Lung microvascular endothelial cell (primary cell): ENCODE measurements around the gene PLSCR5. TPM values are rescaled to one million over a fixed set of nuclear protein-coding genes. Genes with fewer than 3 reads are reported as not detected.

Experiments used
- DNase-seq, 2 donors: peaks; one replicate each; pipeline versions ENCODE4 v3.0.0 to v3.0.0-alpha.2; 2010; ENCODE audit warnings: low read depth in 2 of 2
- total RNA-seq: library from RNA; depleted of rRNA; stranded (reverse); fragments of >200 nt; gene quantifications from 2 replicates; pipeline ENCODE4 v1.2.1, GENCODE V29; 2014

Gene PLSCR5
- total RNA-seq, 1 donor from 2014 or later = not detected

GRCh38 chr3:146589899-146590508 is 15.1 kb downstream of the PLSCR5 start:
- peak; percentile 52 to 59 for DNase-seq

GRCh38 chr3:146585156-146585555 is 20.0 kb downstream of the PLSCR5 start:
- DNase-seq = no peak

- no peak for DNase-seq
These were observed 23.1 kb downstream of the PLSCR5 start for GRCh38 chr3:146581951-146582467.

- DNase-seq = peak in 1 of 2 donors; percentile 4
These were observed 24.0 kb downstream of the PLSCR5 start for GRCh38 chr3:146581080-146581601.

GRCh38 chr3:146577662-146578061 is 27.5 kb downstream of the PLSCR5 start:
- DNase-seq = peak; percentile 70 to 86

- DNase-seq = no peak
These were observed 29.5 kb downstream of the PLSCR5 start for GRCh38 chr3:146575636-146576035.

- no peak for DNase-seq
These were observed 31.0 kb downstream of the PLSCR5 start for GRCh38 chr3:146574173-146574572.

GRCh38 chr3:146569314-146569713 is 35.8 kb downstream of the PLSCR5 start:
- DNase-seq = no peak

GRCh38 chr3:146566138-146566537 is 39.0 kb downstream of the PLSCR5 start:
- DNase-seq = no peak

- no peak for DNase-seq
These were observed 43.3 kb downstream of the PLSCR5 start for GRCh38 chr3:146561879-146562278.

GRCh38 chr3:146561463-146561862 is 43.7 kb downstream of the PLSCR5 start:
- no peak for DNase-seq

- no peak for DNase-seq
These were observed 44.5 kb downstream of the PLSCR5 start for GRCh38 chr3:146560678-146561077.

GRCh38 chr3:146559388-146559787 is 45.8 kb downstream of the PLSCR5 start:
- no peak for DNase-seq

- no peak for DNase-seq
These were observed 46.4 kb downstream of the PLSCR5 start for GRCh38 chr3:146558781-146559180.

GRCh38 chr3:146557745-146558144 is 47.4 kb downstream of the PLSCR5 start:
- DNase-seq = no peak

GRCh38 chr3:146555311-146555710 is 49.8 kb downstream of the PLSCR5 start:
- no peak for DNase-seq

GRCh38 chr3:146554151-146554760 is 50.9 kb downstream of the PLSCR5 start:
- no peak for DNase-seq

- DNase-seq = peak in 1 of 2 donors; percentile 69
These were observed 54.2 kb downstream of the PLSCR5 start for GRCh38 chr3:146550743-146551510.

- no peak for DNase-seq
These were observed 55.0 kb downstream of the PLSCR5 start for GRCh38 chr3:146550070-146550615.

- no peak for DNase-seq
These were observed 57.8 kb downstream of the PLSCR5 start for GRCh38 chr3:146547235-146547835.

GRCh38 chr3:146546366-146546965 is 58.7 kb downstream of the PLSCR5 start:
- no peak for DNase-seq
